K562 (cell line): Measurements from ENCODE around the gene ZNF821.
"Not testable (repeated sequence)": the region's sequence is repeated elsewhere in the genome, so short reads cannot be mapped to it uniquely, and the experiment has no call there.

Source experiments
- CTCF ChIP-seq, 3 experiments: IDR thresholded peaks in 2 of 3; conservative IDR thresholded peaks in 1 of 3; 2 replicates each; pipeline ENCODE4 v1.5.1; 2011 to 2012; ENCODE audit warnings: low read length in 3 of 3, mild to moderate bottlenecking in 3 of 3, control low read depth in 2 of 3, improper control_type of control experiment in 1 of 3, inconsistent platforms in 1 of 3, low read depth in 1 of 3, mixed read lengths in 1 of 3, moderate library complexity in 1 of 3; ENCODE audit not compliant: insufficient read depth in 2 of 3
- DMBX1 ChIP-seq: fragments of 250-450 bp; sonication (Bioruptor Pico); IDR thresholded peaks from 2 replicates; pipeline ENCODE4 v1.8.0; 2022; ENCODE audit warnings: inconsistent platforms, mild to moderate bottlenecking, moderate library complexity, borderline replicate concordance
- FOSL1 ChIP-seq: fragments of 200-800 bp; sonication (Bioruptor generic); conservative IDR thresholded peaks from 2 replicates; pipeline ENCODE4 v1.6.1; 2016; ENCODE audit warnings: missing genetic modification characterization, missing compliant biosample characterization
- FOXK1 ChIP-seq: sonication (generic); formaldehyde crosslinking; IDR thresholded peaks from 2 replicates; pipeline ENCODE4 v1.8.0; 2022; ENCODE audit warnings: missing genetic modification reagents, mild to moderate bottlenecking, borderline replicate concordance
- MXD1 ChIP-seq: fragments of 250-450 bp; sonication (Bioruptor Pico); IDR thresholded peaks from 2 replicates; pipeline ENCODE4 v1.8.0; 2021; ENCODE audit warnings: borderline replicate concordance, mild to moderate bottlenecking, moderate library complexity; ENCODE audit not compliant: poor library complexity, severe bottlenecking
- NR1H2 ChIP-seq: sonication (generic); formaldehyde crosslinking; IDR thresholded peaks from 2 replicates; pipeline ENCODE4 v1.4.0; 2020; ENCODE audit warnings: mild to moderate bottlenecking, missing genetic modification reagents
- NUFIP1 ChIP-seq: fragments of 450-650 bp; IDR thresholded peaks from 2 replicates; pipeline ENCODE4 v1.6.1; 2018; ENCODE audit not compliant: partially characterized antibody
- POLR2B ChIP-seq: fragments of 450-650 bp; IDR thresholded peaks from 2 replicates; pipeline ENCODE4 v1.6.1; 2018; ENCODE audit warnings: low read depth; ENCODE audit not compliant: partially characterized antibody
- TFAP4 ChIP-seq: sonication (generic); formaldehyde crosslinking; IDR thresholded peaks from 2 replicates; pipeline ENCODE4 v1.8.0; 2022; ENCODE audit warnings: missing genetic modification reagents, mild to moderate bottlenecking, moderate library complexity, borderline replicate concordance
- U2AF1 ChIP-seq: fragments of 200-400 bp; formaldehyde crosslinking; optimal IDR thresholded peaks from 2 replicates; pipeline ENCODE3; 2017; ENCODE audit warnings: mild to moderate bottlenecking, low read depth, low read length, moderate library complexity
- ZKSCAN3 ChIP-seq: fragments of 250-450 bp; sonication (Bioruptor Pico); IDR thresholded peaks from 2 replicates; pipeline ENCODE4 v1.4.0; 2020
- ZNF121 ChIP-seq: sonication (generic); formaldehyde crosslinking; conservative IDR thresholded peaks from 2 replicates; pipeline ENCODE4 v1.8.0; 2022; ENCODE audit warnings: missing genetic modification reagents
- ZNF143 ChIP-seq: sonication (generic); formaldehyde crosslinking; IDR thresholded peaks from 2 replicates; pipeline ENCODE4 v1.9.0; 2022; ENCODE audit warnings: mild to moderate bottlenecking, missing genetic modification reagents

- TF ChIP-seq TFAP4; NUFIP1; FOSL1; ZNF121 (CRISPR knock-in tag); U2AF1; ZKSCAN3 (CRISPR knock-in tag); FOXK1; POLR2B; NR1H2 (CRISPR knock-in tag); DMBX1; CTCF (IDR thresholded peaks at IDR 0.05 in 2 of 3, conservative IDR thresholded peaks at IDR 0.05 in 1 of 3; ENCODE audit: insufficient read depth in 2 of 3, low read depth in 1 of 3, low read length in 3 of 3); ZNF143 (CRISPR knock-in tag); MXD1: not testable (repeated sequence)
Measured at GRCh38 chr16:71905765-71906164, 21.8 kb upstream of the ZNF821 start.
